Liver (tissue), 9 donors: ENCODE data around the gene SFXN2. TPM values are rescaled to one million over a fixed set of nuclear protein-coding genes. Genes with fewer than 3 reads are reported as not detected.

Source experiments
- DNase-seq: peaks from one replicate; pipeline ENCODE4 v3.0.0-alpha.2; 2017; ENCODE audit warnings: low spot score
- H3K27ac ChIP-seq, 2 donors: one replicate each; pipeline ENCODE4 v1.7.0; 2013; ENCODE audit warnings: inconsistent platforms in 2 of 2, low read length in 2 of 2, control low read depth in 1 of 2, low read depth in 1 of 2, mild to moderate bottlenecking in 1 of 2
- H3K27me3 ChIP-seq, 4 donors: one replicate each; pipeline versions ENCODE4 v1.6.1 to v1.7.0; 2013; ENCODE audit warnings: low read length in 3 of 4, inconsistent platforms in 1 of 4, mild to moderate bottlenecking in 1 of 4, moderate library complexity in 1 of 4; ENCODE audit not compliant: control insufficient read depth in 4 of 4, insufficient read depth in 4 of 4
- H3K36me3 ChIP-seq, 4 donors: one replicate each; pipeline versions ENCODE4 v1.6.1 to v1.7.0; 2013; ENCODE audit warnings: low read length in 3 of 4, mild to moderate bottlenecking in 3 of 4, low read depth in 1 of 4, moderate library complexity in 1 of 4; ENCODE audit not compliant: control insufficient read depth in 4 of 4, insufficient read depth in 3 of 4
- H3K4me1 ChIP-seq, 4 donors: one replicate each; pipeline versions ENCODE4 v1.6.1 to v1.7.0; 2013; ENCODE audit warnings: low read length in 3 of 4, mild to moderate bottlenecking in 3 of 4, moderate library complexity in 1 of 4; ENCODE audit not compliant: control insufficient read depth in 4 of 4, insufficient read depth in 4 of 4
- H3K4me3 ChIP-seq, 3 donors: one replicate each; pipeline versions ENCODE4 v1.6.1 to v1.7.0; 2013; ENCODE audit warnings: low read length in 3 of 3, control low read depth in 1 of 3, low read depth in 1 of 3, mild to moderate bottlenecking in 1 of 3
- H3K9ac ChIP-seq, 2 donors: one replicate each; pipeline ENCODE4 v1.7.0; 2013; ENCODE audit warnings: low read length in 2 of 2, mild to moderate bottlenecking in 2 of 2, moderate library complexity in 2 of 2, control low read depth in 1 of 2, low read depth in 1 of 2
- H3K9me3 ChIP-seq, 4 donors: one replicate each; pipeline versions ENCODE4 v1.6.1 to v1.7.0; 2013; ENCODE audit warnings: low read length in 3 of 4; ENCODE audit not compliant: control insufficient read depth in 4 of 4
- ATF3 ChIP-seq: IDR thresholded peaks from 2 replicates; pipeline ENCODE4 v1.6.1; 2016; ENCODE audit warnings: antibody characterized with exemption
- FOXA2 ChIP-seq: IDR thresholded peaks from 2 replicates; pipeline ENCODE4 v1.6.1; 2016; ENCODE audit warnings: antibody characterized with exemption
- GABPA ChIP-seq, 2 donors: IDR thresholded peaks in 1 of 2; conservative IDR thresholded peaks in 1 of 2; 2 replicates each; pipeline ENCODE4 v1.6.1; 2016; ENCODE audit warnings: antibody characterized with exemption in 2 of 2, mild to moderate bottlenecking in 1 of 2, moderate library complexity in 1 of 2
- HNF4A ChIP-seq, 2 donors: conservative IDR thresholded peaks; 2 replicates each; pipeline ENCODE4 v1.6.1; 2016; ENCODE audit warnings: antibody characterized with exemption in 2 of 2, mild to moderate bottlenecking in 2 of 2
- JUND ChIP-seq, 2 donors: IDR thresholded peaks; 2 replicates each; pipeline ENCODE4 v1.6.1; 2016; ENCODE audit warnings: antibody characterized with exemption in 2 of 2
- MAX ChIP-seq: IDR thresholded peaks from 2 replicates; pipeline ENCODE4 v1.6.1; 2016; ENCODE audit warnings: antibody characterized with exemption
- NR2F2 ChIP-seq: IDR thresholded peaks from 2 replicates; pipeline ENCODE4 v1.6.1; 2016; ENCODE audit warnings: antibody characterized with exemption
- RAD21 ChIP-seq, 2 donors: IDR thresholded peaks; 2 replicates each; pipeline ENCODE4 v1.6.1; 2016; ENCODE audit warnings: antibody characterized with exemption in 2 of 2, mild to moderate bottlenecking in 2 of 2
- RXRA ChIP-seq, 2 donors: IDR thresholded peaks; 2 replicates each; pipeline ENCODE4 v1.6.1; 2017 to 2018; ENCODE audit warnings: antibody characterized with exemption in 2 of 2, mild to moderate bottlenecking in 1 of 2
- SP1 ChIP-seq: IDR thresholded peaks from 2 replicates; pipeline ENCODE4 v1.6.1; 2018; ENCODE audit warnings: antibody characterized with exemption, mild to moderate bottlenecking
- WGBS: extraction: QIAGEN DNeasy Blood & Tissue Kit; methylation state at CpG from one replicate; pipeline ENCODE4 v1.1.7; 2013; 5-methylcytosine and 5-hydroxymethylcytosine counted together
- polyA plus RNA-seq, 2 donors: library from polyadenylated mRNA; stranded (reverse) in 1 of 2; unstranded in 1 of 2; fragments of 200-250 nt in 1 of 2; fragments of >200 nt in 1 of 2; fragmentation: Nextera tagmentation in 1 of 2; extraction: Ambion mirVana in 1 of 2; gene quantifications; one replicate each; pipeline versions ENCODE4 v1.2.1 to v1.2.3, GENCODE V29; 2013 to 2015
- total RNA-seq, 2 donors: library from RNA; depleted of rRNA; stranded (reverse); fragments of >200 nt; gene quantifications; one replicate each; pipeline ENCODE4 v1.2.3, GENCODE V29; 2014
- donor health status: healthy.
- donor health status: healthy.
- donor health status: healthy.
- donor health status: healthy.
- donor health status: healthy.

The SFXN2 gene
- total and polyA plus RNA-seq, 4 donors = 6.0 to 22.6 (median 17.7) TPM

GRCh38 chr10:102670871-102671434, 43.5 kb upstream of the SFXN2 start (continued):
- no peak for TF ChIP-seq GABPA (IDR thresholded peaks at IDR 0.05 in 1 of 2, conservative IDR thresholded peaks at IDR 0.05 in 1 of 2)

GRCh38 chr10:102673236-102673818, 41.1 kb upstream of the SFXN2 start:
- TF ChIP-seq RXRA (IDR thresholded peaks at IDR 0.05) (no peak), JUND (IDR thresholded peaks at IDR 0.05) (no peak)
- no peak overlapping the region for H3K4me3 ChIP-seq
- WGBS = 87% methylated on average over 13 of the region's 13 CpGs

GRCh38 chr10:102673819-102674511, 40.5 kb upstream of the SFXN2 start:
- no peaks in the 10 kb centered on the region for H3K9me3 ChIP-seq
- H3K4me1 ChIP-seq = peaks cover 6 to 27% (median 14%) of the 10 kb centered on the region in 4 donors
- no peaks in the 10 kb centered on the region for H3K27me3 ChIP-seq
- H3K9ac ChIP-seq = no peak overlapping the region
- peak overlapping the region; percentile 41 to 59 for H3K27ac ChIP-seq
- H3K36me3 ChIP-seq = no peaks in the 10 kb centered on the region
- 56% methylated on average over 19 of the region's 19 CpGs for WGBS
- no peak for DNase-seq
- H3K4me3 ChIP-seq = no peak overlapping the region
- TF ChIP-seq RAD21 (IDR thresholded peaks at IDR 0.05) (peak in 1 of 2 donors; percentile 10), SP1 (peak; percentile 26), NR2F2 (peak; percentile 47), ATF3 (no peak)

More at GRCh38 chr10:102673236-102673818, 41.1 kb upstream of the SFXN2 start:
- peaks cover 6 to 28% (median 14%) of the 10 kb centered on the region in 4 donors for H3K4me1 ChIP-seq
- no peak for DNase-seq
- peak overlapping the region in 1 of 2 donors; percentile 59 for H3K27ac ChIP-seq
- H3K27me3 ChIP-seq = no peaks in the 10 kb centered on the region
- no peak overlapping the region for H3K9ac ChIP-seq
- no peaks in the 10 kb centered on the region for H3K36me3 ChIP-seq
- H3K9me3 ChIP-seq = no peaks in the 10 kb centered on the region

- Histone ChIP-seq H3K27ac (peak overlapping the region; percentile 5 to 59), H3K27me3 (no peaks in the 10 kb centered on the region), H3K9ac (no peak overlapping the region), H3K36me3 (no peaks in the 10 kb centered on the region), H3K9me3 (no peaks in the 10 kb centered on the region), H3K4me1 (peaks cover 6 to 24% (median 14%) of the 10 kb centered on the region in 4 donors), H3K4me3 (no peak overlapping the region)
- no peak for DNase-seq
- 61% methylated on average over 2 of the region's 2 CpGs for WGBS
- no peak for TF ChIP-seq FOXA2
- no peak for TF ChIP-seq HNF4A (conservative IDR thresholded peaks at IDR 0.05)
- no peak for TF ChIP-seq MAX
Observed at GRCh38 chr10:102674566-102674965, 39.9 kb upstream of the SFXN2 start.
